ENCODE data around the gene LCN15. TPM values are rescaled to one million over a fixed set of nuclear protein-coding genes. Genes with fewer than 3 reads are reported as not detected.

The LCN15 gene
- total RNA-seq, 1 experiment from 2014 or later: not detected

DNA sequence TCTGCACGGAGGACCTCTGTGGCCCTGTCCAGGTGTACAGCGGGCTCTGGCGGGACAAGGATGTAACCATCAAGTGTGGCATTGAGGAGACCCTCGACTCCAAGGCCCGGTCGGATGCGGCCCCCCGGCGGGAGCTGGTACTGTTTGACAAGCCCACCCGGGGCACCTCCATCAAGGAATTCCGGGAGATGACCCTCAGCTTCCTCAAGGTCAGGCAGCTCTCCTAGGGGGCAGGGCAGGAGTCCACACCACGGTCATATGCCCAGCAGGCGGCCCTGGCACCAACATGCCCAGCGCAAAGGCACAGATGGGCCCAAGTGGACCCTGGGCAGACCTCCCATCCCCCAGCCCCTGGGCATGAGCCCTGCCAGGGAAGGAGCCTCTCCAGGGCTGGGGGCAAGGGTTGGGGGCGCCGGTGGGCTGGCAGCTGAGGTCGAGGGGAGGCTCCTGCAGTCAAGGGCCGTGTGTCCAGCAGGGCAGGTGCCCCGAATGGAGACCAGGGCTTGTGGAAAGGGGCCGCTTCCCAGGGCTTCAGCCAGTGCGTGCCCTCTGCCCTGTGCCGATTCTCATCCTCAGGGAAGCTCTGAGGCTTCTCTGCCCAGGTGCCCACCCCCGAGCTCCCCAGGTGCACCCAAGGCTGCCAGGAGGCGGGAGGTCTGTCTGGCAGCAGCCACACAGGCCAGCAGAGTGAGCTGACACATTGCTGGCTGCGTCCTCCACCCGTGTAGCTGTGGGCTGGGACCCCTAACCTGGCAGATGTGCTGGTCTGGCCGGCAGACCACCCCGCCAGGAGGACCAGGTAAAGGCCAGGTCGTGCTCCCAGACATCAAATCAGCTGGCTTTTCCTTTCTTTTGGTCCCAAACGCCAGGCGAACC, 42.0 kb downstream of the LCN15 start:
- Histone ChIP-seq H3K79me2 (ENCODE audit: low read length) (peaks cover 37% of the 10 kb centered on the region), H3F3A (ENCODE audit: low read length, unreplicated experiment) (peaks cover 21% of the 10 kb centered on the region), H3K4me2 (ENCODE audit: low read length) (no peak overlapping the region), H3K9ac (ENCODE audit: low read length) (no peak overlapping the region), H3K4me3 (ENCODE audit: low read length) (no peak overlapping the region), H2AFZ (ENCODE audit: low read length) (no peak overlapping the region), H3K27me3 (ENCODE audit: low read length) (no peaks in the 10 kb centered on the region), H3K9me3 (ENCODE audit: low read length) (no peaks in the 10 kb centered on the region), H3K4me1 (ENCODE audit: insufficient read depth, low read length) (peaks cover 15% of the 10 kb centered on the region), H3K36me3 (ENCODE audit: low read depth, low read length) (peaks cover 34% of the 10 kb centered on the region), H3K9me2 (replicated peaks; ENCODE audit: low read length) (no peaks in the 10 kb centered on the region), H4K20me1 (ENCODE audit: low read length) (peaks cover 49% of the 10 kb centered on the region), H3K27ac (ENCODE audit: low read length) (no peak overlapping the region)
- ATAC-seq (no peak; the same call in 1 of the 2 replicates), DNase-seq (no peak)
- intact Hi-C loops (cut with micrococcal nuclease): no loop called here
- no peak for TF ChIP-seq EZH2 (IDR thresholded peaks at IDR 0.05; ENCODE audit: low read length, unreplicated experiment)
- TF ChIP-seq, protein P1, sequence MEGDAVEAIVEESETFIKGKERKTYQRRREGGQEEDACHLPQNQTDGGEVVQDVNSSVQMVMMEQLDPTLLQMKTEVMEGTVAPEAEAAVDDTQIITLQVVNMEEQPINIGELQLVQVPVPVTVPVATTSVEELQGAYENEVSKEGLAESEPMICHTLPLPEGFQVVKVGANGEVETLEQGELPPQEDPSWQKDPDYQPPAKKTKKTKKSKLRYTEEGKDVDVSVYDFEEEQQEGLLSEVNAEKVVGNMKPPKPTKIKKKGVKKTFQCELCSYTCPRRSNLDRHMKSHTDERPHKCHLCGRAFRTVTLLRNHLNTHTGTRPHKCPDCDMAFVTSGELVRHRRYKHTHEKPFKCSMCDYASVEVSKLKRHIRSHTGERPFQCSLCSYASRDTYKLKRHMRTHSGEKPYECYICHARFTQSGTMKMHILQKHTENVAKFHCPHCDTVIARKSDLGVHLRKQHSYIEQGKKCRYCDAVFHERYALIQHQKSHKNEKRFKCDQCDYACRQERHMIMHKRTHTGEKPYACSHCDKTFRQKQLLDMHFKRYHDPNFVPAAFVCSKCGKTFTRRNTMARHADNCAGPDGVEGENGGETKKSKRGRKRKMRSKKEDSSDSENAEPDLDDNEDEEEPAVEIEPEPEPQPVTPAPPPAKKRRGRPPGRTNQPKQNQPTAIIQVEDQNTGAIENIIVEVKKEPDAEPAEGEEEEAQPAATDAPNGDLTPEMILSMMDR (conservative IDR thresholded peaks at IDR 0.05; ENCODE audit: low read depth, low read length): no peak
- no peak for TF ChIP-seq EZH2phosphoT487 (IDR thresholded peaks at IDR 0.05; ENCODE audit: borderline replicate concordance, low read length)
- ChIA-PET CTCF (no interaction called here), POLR2A (ENCODE audit: unreplicated experiment) (no interaction called here)
- no TSS peak for BruUV-seq (replicated peaks)

DNA sequence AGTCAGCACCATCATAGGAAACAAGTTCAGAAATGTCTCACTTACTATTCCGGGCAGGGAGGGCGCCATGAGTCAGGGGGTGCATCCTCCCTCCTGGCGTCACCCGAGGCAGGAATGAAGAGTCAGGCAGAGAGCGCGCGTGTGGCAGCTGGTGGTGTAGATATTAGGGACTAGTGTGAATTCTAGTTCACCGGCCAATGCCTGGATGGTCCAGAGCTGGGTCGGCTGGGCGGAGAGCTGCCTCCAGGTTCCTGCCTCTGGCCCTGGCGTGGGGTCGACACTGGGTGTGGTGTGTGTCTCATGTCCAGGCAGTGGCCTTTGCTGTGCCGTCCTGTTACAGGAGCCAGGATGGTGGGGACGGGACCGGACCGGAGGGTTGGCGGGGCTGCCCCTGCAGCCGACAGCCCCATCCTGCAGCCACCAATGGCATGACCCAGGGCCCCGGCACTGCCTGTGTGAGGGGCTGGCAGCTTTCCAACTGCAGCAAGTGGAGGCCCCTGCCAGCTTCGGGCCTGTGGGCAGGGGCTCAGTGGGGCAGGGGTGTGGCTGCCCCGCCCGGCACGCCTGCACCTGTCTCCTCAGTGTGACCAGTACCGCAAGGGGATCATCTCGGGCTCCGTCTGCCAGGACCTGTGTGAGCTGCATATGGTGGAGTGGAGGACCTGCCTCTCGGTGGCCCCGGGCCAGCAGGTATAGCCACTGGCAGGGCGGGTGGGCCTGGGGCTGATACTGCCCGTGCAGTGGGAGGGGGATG, 42.8 kb downstream of the LCN15 start:
- CTCF ChIA-PET: no interaction called here
- H3K27me3 ChIP-seq (ENCODE audit: low read length): no peaks in the 10 kb centered on the region
- TF ChIP-seq, protein P1 (conservative IDR thresholded peaks at IDR 0.05; ENCODE audit: low read depth, low read length): no peak
- TF ChIP-seq EZH2 (IDR thresholded peaks at IDR 0.05; ENCODE audit: low read length, unreplicated experiment) (no peak), EZH2phosphoT487 (IDR thresholded peaks at IDR 0.05; ENCODE audit: borderline replicate concordance, low read length) (no peak)
- no peaks in the 10 kb centered on the region for H3K9me2 ChIP-seq (replicated peaks; ENCODE audit: low read length)
- H4K20me1 ChIP-seq (ENCODE audit: low read length): peaks cover 41% of the 10 kb centered on the region
- POLR2A ChIA-PET (ENCODE audit: unreplicated experiment): no interaction called here
- H3K9me3 ChIP-seq (ENCODE audit: low read length): no peaks in the 10 kb centered on the region
- peak; percentile 29 for ATAC-seq
- BruUV-seq (replicated peaks): no TSS peak
- peaks cover 13% of the 10 kb centered on the region for H3K4me1 ChIP-seq (ENCODE audit: insufficient read depth, low read length)
- peaks cover 29% of the 10 kb centered on the region for H3K79me2 ChIP-seq (ENCODE audit: low read length)
- peak; percentile 12 for DNase-seq
- peaks cover 17% of the 10 kb centered on the region for H3F3A ChIP-seq (ENCODE audit: low read length, unreplicated experiment)
- no peak overlapping the region for H3K4me3 ChIP-seq (ENCODE audit: low read length)
- H2AFZ ChIP-seq (ENCODE audit: low read length): no peak overlapping the region
- no peak overlapping the region for H3K4me2 ChIP-seq (ENCODE audit: low read length)
- intact Hi-C loops (cut with micrococcal nuclease): no loop called here
- H3K9ac ChIP-seq (ENCODE audit: low read length): no peak overlapping the region
- H3K36me3 ChIP-seq (ENCODE audit: low read depth, low read length): peaks cover 29% of the 10 kb centered on the region
- H3K27ac ChIP-seq (ENCODE audit: low read length): no peak overlapping the region

Measured in PC-3 (cell line).